NCI-H2107 (cell line): ENCODE measurements around the gene SIGLEC9.

Experiments used
- DNase-seq: peaks from one replicate; lab custom pipeline; 2025; lab: John Stamatoyannopoulos, UW

Gene SIGLEC9

DNA sequence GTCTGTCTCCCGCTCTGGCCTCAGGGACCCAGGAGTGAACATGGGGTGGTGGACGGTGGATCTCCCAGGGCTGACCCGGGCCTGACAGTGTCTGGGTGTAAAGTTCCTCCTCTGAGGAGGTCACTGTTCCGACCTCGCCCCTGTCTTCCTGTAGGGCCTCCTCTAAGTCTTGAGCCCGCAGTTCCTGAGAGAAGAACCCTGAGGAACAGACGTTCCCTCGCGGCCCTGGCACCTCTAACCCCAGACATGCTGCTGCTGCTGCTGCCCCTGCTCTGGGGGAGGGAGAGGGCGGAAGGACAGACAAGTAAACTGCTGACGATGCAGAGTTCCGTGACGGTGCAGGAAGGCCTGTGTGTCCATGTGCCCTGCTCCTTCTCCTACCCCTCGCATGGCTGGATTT is at the start of gene SIGLEC9:
Gene SIGLEC9, plus strand, starts transcription at position 178 of the 400 bp plus-strand sequence. Its CDS starts 69 bp downstream, at position 247.
- no peak for DNase-seq

DNA sequence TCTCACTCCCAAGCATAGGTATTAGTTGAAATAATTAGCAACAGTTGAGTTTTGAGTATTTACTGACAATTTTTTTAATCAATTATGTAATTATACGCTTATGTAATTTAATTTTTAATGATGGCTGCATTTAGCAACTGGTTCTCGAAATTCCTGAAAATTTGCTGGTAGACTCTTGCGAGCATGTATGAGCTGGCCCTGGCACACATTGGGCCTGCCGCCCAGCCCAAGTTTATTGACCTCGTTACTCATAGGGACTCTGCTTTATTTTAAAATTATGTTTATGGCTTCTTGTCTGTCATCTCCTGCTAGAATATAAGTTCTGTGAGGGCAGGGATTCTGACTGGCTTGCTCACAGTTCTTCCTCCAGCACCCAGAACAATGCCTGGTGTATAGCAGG is 48.7 kb upstream of the SIGLEC9 start:
- DNase-seq = no peak

GRCh38 chr19:51076631-51077213 is 48.0 kb upstream of the SIGLEC9 start:
- DNase-seq = no peak

DNA sequence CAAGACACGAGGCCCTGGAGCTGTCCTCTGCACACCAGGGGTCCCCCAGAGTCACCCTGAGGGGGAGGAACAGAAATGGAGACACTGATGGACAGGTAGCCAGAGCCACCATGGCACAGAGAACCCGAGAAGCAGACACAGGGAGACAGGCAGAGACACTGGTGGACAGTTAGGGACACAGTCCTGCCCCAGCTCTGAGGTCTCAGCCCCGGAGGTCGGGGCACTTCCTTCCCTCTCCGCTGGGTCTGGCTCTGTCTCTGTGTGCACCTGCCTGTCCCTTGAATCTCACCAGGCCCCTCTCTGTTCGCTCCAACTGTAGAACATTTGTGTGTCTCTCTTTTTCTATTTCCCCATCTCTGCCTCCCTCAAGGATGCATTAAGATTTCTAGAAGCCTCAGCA is 46.6 kb upstream of the SIGLEC9 start:
- DNase-seq = no peak

GRCh38 chr19:51078731-51079130 is 46.0 kb upstream of the SIGLEC9 start:
- DNase-seq = no peak

DNA sequence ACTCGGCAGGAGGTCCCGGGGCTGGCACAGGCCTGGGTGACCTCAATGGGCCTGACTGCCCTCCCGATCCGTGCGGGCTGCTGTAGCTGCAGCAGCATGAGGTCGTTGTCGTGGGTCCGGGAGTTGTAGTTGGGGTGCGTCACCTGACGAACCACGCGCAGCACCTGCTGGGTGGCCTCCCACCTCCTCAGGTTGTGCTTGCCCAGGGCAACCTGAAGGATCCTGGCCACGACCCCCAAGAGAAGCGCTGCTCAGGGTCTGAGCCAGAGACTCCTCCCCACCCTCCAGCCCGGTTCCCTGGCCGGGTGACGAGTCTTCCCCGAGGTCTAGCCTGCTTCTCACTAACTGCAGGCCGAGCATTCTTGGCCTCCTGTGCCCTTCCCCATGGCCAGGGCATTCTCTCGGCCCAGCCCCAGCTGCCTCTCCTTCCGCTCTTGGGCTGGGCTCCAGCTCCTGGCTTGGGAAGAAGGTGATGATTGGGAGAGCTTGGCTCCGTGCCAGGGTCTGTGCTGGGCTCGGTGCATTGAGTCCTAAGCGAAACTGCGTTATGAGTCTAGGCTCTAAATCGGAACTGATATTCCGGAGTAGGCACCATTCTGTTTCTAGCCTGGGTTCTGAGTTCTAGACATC is 45.1 kb upstream of the SIGLEC9 start:
- DNase-seq = no peak

DNA sequence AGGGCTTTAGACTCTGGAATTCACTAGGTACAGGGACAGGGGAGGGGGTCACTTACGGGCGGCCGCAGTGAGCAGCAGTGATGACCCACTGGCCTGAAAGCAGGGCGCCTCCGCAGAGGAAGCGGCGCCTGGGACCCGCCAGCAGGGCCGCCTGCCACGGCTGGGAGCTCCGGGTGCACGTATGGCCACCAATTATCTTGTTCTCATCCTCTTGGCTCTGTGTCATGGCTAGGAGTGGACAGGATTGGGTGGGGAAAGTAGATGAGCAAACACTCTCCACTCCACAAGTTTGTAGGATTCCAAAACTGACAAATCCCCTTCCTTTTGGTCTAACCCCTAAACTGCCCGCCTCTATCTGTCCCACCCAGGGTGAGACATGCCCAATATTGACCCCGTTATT is 43.2 kb upstream of the SIGLEC9 start:
- DNase-seq = no peak

- DNase-seq = no peak
Observed at GRCh38 chr19:51082611-51083010, 42.1 kb upstream of the SIGLEC9 start, which contains the start of gene KLK14. Gene KLK14 (minus strand): TSS chr19:51082887. CDS start chr19:51082614, 273 bp downstream.

- no peak for DNase-seq
Observed at GRCh38 chr19:51083181-51083580, 41.5 kb upstream of the SIGLEC9 start.

- DNase-seq = no peak
Observed at GRCh38 chr19:51083783-51084182, 40.9 kb upstream of the SIGLEC9 start.

- DNase-seq = no peak
Observed at GRCh38 chr19:51084505-51084904, 40.2 kb upstream of the SIGLEC9 start.

DNA sequence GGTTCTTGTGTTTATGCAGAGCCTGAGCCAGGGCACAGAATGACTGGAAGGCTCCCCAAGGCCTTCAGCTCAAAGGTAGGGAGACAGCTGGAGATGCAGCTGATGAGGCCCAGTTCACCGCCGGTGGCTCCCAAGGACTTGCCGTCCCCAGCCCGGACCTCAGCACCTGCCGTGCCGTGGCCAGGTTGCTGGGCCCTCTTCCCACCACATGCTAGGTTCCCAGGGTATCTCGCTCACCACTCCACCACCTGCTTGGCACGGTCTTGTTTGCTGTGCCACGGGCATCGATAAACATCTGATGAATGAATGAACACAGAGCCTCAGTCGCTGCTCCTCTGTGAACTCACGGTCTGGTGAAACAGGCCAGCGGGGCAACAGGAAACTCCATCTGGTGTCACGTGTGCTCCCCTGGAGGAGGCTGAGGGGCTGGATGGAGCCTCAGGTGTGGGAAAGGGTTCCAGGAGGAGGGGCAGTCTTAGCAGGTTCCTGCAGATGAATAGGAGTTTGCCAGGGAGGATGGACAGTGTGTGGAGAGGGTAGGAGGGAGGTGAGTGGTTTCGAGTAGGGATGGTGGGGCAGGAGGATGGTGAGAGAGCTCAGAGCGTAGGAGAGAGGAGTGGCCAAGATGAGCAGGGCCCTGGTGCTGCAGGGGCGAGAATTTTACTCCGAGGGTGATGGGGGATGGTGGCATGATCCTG is 38.4 kb upstream of the SIGLEC9 start:
- DNase-seq = no peak

- DNase-seq = no peak
Observed at GRCh38 chr19:51089786-51090185, 34.9 kb upstream of the SIGLEC9 start.

- no peak for DNase-seq
Observed at GRCh38 chr19:51090471-51090870, 34.2 kb upstream of the SIGLEC9 start.

DNA sequence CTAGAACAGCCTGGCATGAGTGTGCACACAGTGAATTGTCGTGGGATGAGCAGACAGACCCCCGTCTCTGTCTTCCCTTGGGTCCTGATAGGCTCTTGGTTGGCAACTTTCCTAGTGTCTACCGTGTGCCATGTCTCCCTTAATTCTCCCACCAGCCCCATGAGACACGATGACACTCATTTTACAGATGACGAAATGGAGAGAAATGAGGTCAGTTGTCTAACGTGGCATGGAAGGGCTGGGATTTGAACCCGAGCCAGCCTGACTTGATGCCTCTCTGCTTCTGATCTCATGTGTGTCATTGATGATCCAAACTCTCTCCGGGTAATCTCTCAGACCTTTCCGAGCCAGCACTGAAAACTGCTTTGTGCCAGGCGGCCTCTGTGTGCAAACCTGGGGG is 33.6 kb upstream of the SIGLEC9 start:
- DNase-seq = no peak

DNA sequence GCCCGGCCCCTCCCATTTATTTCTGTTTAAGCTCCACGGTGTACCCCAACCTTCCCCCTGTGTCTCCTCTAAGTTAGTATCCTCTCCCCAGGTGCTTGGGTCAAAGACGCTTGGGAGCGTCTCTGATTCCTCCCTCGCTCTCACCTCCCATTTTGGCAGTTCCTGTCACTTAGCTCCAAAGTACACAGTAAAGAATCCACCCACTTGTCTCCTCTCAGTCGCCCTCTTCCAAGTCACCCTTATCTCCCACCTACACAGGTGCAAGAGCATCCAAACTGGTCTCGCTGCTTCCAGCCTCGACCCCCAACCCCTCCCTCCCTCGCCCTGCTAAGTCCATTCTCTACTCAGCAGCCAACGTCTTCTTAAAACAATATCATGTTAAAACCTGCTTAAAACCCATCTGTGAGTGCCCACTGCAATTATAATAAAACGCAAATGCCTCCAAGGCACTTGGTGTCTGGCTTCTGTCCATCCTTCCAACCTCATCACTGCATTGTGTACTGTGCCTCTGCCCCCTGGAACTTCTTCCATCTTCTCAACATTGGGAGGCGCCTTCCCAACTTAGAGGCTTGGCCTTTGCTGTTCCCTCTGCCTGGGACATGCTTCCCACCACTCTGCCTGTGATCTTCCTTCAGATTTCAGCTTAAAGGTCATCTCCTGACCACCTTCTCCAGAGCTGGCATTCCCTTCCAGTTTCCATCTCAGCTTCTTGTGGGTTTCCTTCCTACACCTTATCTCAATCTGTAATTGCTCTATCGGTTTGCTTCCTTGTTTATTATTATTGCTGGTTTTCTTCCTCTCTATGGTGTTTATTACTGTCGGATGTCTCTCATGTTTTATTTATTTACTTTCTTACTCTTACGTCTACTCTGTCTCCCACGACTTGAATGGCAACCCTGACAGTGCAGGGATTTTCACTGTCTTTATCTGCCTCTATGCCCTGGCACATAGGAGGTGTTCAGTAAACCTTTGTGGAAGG is 32.5 kb upstream of the SIGLEC9 start:
- DNase-seq = no peak

DNA sequence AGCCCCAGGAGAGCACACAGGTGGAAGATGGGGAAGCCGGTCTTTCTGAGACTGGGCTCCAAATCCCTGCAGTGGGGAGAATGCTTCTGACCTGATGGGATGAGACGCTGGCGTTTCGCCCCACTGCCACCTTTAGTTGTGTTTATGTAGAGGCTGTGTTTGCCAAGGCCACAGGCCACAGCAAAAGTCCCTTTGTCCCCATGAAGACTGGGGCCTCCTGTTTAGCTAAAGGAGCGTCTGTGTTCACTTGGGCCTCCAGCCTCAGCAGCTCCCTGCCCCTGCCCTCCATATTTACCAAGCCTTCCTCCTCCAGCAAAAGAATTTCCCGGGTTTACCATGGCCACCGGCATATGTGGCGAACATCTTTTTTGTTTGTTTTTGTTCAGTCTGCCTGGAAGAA is 31.6 kb upstream of the SIGLEC9 start:
- no peak for DNase-seq

DNA sequence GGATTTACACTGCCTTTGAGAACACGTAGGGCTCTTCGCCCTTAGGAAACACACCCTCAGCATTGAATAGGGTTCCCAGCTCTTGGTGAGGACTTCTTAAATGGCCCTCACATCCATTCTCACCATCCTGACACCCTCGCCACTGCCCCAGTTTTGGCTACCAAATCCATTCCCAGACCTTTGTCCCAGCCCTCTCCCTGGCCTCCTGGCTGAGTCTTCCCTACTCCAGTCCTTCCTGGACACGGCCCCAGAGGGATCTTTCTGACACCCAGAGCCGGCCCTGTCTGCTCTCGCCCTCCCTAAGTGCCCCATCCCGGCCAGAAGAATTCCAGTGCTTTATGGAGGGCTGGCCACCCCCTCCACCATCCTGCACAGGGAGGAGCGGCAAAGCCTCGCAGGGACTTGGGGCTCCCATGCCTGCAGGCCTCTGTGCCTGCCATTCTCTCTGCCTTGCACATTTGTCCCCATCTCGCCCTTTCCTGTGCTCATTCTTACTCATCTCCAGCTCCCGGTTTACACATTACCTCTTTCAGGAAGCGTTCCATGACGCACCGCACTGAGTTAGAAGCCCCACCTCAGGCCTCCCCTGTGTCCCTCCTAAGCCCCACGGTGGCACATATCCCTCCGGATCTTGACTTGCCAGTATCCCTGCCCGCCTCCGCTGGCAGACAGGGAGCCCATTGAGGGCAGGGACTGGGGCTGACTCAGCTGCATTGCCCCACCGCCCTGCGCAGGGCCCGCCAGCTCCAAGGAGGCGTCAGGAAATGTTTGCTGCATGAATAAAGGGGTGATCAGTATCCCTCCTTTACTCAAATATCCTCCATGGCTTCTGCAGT is 31.0 kb upstream of the SIGLEC9 start:
- DNase-seq = no peak

DNA sequence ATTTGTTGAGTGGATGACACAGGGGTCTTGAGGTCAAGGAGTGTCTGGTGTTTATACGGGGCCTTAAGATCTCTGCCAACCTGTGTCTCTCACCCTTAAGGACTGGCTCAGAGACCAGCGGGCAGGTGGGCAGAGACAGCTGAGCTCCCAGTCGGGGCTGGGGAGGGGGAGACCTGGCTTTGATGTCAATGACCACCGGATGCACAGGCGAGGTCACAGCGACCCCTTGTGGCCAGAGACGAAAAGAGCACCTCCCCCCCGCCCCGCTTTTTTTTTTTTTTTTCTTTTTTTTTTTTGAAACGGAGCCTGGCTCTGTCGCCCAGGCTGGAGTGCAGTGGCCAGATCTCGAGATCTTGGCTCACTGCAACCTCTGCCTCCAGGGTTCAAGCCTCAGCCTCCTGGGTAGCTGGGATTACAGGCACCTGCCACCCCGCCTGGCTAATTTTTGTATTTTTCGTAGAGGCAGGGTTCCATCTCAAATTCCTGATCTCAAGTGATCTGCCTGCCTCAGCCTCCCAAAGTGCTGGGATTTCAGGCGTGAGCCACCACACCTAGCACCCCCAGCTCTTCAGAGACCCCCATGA is 29.9 kb upstream of the SIGLEC9 start:
- no peak for DNase-seq

GRCh38 chr19:51096473-51097165 is 28.1 kb upstream of the SIGLEC9 start:
- DNase-seq = no peak
